ENCODE measurements around the gene BMP7.

BMP7 gene

DNA sequence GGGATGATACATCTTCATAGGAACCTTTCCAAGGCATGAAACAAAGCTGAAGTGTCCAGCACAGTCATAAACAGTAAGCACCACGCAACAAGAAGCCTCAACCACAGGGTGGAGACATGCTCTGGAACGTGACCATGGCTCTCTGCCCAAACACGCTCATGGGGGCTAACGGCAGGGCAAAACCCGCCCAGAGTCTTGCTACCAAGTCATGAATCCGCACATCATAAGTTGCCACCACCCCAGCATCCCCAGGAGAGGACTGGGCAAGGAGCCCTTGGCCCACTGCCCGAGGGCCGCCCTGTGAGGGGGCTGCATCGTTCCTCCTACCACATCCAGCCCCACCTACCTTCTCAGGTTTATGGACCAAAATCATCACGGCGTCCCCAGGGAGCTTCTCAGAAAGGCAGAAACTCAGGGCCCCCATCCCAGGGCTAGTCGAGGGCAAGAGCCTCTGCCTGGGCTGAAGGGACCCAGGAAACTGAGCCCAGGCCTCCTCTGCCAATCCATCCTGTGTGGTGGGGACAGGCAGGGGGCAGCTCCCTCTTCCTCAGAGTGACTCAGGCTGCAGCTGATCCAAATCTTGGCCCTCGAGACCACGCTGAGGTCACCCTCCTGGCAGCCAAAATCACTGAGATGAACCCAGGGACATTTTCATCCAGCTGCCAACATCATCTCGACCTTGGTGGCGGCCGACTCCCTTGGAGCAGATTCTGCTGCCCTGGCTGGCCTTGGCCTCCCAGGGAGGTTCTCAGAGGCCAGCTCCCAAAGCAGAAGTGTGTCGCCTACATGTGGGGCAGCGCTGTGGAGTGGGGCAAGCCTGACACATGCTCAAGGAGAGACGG, 42.6 kb downstream of the BMP7 start:
- peaks cover 16% of the 10 kb centered on the region for H3K36me3 Mint-ChIP-seq (ENCODE audit: low read depth)
- H3K9me3 Mint-ChIP-seq, result no peaks in the 10 kb centered on the region
- TF ChIP-seq, protein P1, sequence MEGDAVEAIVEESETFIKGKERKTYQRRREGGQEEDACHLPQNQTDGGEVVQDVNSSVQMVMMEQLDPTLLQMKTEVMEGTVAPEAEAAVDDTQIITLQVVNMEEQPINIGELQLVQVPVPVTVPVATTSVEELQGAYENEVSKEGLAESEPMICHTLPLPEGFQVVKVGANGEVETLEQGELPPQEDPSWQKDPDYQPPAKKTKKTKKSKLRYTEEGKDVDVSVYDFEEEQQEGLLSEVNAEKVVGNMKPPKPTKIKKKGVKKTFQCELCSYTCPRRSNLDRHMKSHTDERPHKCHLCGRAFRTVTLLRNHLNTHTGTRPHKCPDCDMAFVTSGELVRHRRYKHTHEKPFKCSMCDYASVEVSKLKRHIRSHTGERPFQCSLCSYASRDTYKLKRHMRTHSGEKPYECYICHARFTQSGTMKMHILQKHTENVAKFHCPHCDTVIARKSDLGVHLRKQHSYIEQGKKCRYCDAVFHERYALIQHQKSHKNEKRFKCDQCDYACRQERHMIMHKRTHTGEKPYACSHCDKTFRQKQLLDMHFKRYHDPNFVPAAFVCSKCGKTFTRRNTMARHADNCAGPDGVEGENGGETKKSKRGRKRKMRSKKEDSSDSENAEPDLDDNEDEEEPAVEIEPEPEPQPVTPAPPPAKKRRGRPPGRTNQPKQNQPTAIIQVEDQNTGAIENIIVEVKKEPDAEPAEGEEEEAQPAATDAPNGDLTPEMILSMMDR (IDR thresholded peaks at IDR 0.05), result no peak
- H3K27ac Mint-ChIP-seq, result no peak overlapping the region
- peaks cover 8% of the 10 kb centered on the region for H3K4me1 Mint-ChIP-seq
- no peak overlapping the region for H3K4me3 Mint-ChIP-seq
- peaks cover 6% of the 10 kb centered on the region for H3K27me3 Mint-ChIP-seq (ENCODE audit: low read depth, poor library complexity)
- DNase-seq, result no peak

GRCh38 chr20:57222631-57222950, 43.9 kb downstream of the BMP7 start:
- TF ChIP-seq, protein P1 (IDR thresholded peaks at IDR 0.05), result no peak

GRCh38 chr20:57221916-57222630, 44.4 kb downstream of the BMP7 start:
- peaks cover 8% of the 10 kb centered on the region for H3K4me1 Mint-ChIP-seq
- peak overlapping the region; percentile 22 for H3K27ac Mint-ChIP-seq
- no peak for DNase-seq
- peaks cover 6% of the 10 kb centered on the region for H3K27me3 Mint-ChIP-seq (ENCODE audit: low read depth, poor library complexity)
- no peaks in the 10 kb centered on the region for H3K9me3 Mint-ChIP-seq
- H3K4me3 Mint-ChIP-seq, result no peak overlapping the region
- TF ChIP-seq, protein P1 (IDR thresholded peaks at IDR 0.05), result no peak
- H3K36me3 Mint-ChIP-seq (ENCODE audit: low read depth), result peaks cover 5% of the 10 kb centered on the region

More at GRCh38 chr20:57222631-57222950, 43.9 kb downstream of the BMP7 start:
- DNase-seq, result no peak
- Mint-ChIP-seq H3K36me3 (ENCODE audit: low read depth) (peaks cover 7% of the 10 kb centered on the region), H3K4me1 (peaks cover 8% of the 10 kb centered on the region), H3K9me3 (no peaks in the 10 kb centered on the region), H3K27ac (no peak overlapping the region), H3K4me3 (no peak overlapping the region), H3K27me3 (ENCODE audit: low read depth, poor library complexity) (peaks cover 6% of the 10 kb centered on the region)

- Mint-ChIP-seq H3K27ac (no peak overlapping the region), H3K36me3 (ENCODE audit: low read depth) (peaks cover 5% of the 10 kb centered on the region), H3K9me3 (no peaks in the 10 kb centered on the region), H3K4me3 (no peak overlapping the region), H3K27me3 (ENCODE audit: low read depth, poor library complexity) (peaks cover 9% of the 10 kb centered on the region), H3K4me1 (peaks cover 20% of the 10 kb centered on the region)
- TF ChIP-seq, protein P1 (IDR thresholded peaks at IDR 0.05), result no peak
- no peak for DNase-seq
Measured at GRCh38 chr20:57220337-57221145, 45.9 kb downstream of the BMP7 start.

DNA sequence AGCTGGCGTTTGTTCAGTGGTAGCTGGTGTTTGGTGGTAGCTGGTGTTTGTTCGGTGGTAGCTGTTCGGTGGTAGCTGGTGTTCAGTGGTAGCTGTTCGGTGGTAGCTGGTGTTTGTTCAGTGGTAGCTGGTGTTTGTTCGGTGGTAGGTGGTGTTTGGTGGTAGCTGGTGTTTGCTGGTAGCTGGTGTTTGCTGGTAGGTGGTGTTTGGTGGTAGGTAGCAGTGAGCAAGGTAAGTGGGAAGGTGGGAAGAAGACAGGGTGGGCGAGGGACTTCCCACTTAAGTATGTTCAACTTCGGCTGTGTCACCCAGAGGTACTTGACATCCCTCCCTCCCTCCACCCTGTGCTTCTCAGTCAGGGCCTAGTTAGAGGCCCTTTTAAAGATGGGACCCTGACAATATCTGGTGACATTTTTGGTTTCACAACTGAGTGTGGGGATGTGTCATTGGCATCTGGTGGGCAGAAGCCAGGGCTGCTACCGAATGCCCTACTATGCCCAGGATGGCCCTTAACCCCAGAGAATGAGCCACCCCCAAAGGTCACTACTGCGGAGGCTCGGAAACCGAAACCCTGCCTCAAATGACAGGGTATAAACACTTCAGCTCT, 47.3 kb downstream of the BMP7 start:
- peaks cover 19% of the 10 kb centered on the region for H3K4me1 Mint-ChIP-seq
- DNase-seq, result no peak
- H3K9me3 Mint-ChIP-seq, result no peaks in the 10 kb centered on the region
- no peak overlapping the region for H3K27ac Mint-ChIP-seq
- no peak overlapping the region for H3K4me3 Mint-ChIP-seq
- TF ChIP-seq, protein P1 (IDR thresholded peaks at IDR 0.05), result no peak
- H3K36me3 Mint-ChIP-seq (ENCODE audit: low read depth), result peaks cover 5% of the 10 kb centered on the region
- peaks cover 9% of the 10 kb centered on the region for H3K27me3 Mint-ChIP-seq (ENCODE audit: low read depth, poor library complexity)
